K562 (cell line): Measurements from ENCODE around the gene KPNA4. TPM values are rescaled to one million over a fixed set of nuclear protein-coding genes. Genes with fewer than 3 reads are reported as not detected.
A peak's percentile ranks its signal among the peaks of the same experiment; 100 is the strongest.

Experiments used
- ATF1 ChIP-seq, 2 experiments: fragments of 450-650 bp in 1 of 2; IDR thresholded peaks; 2 replicates each; pipeline ENCODE4 v1.6.1; 2016; ENCODE audit warnings: missing compliant biosample characterization in 1 of 2, missing genetic modification characterization in 1 of 2
- CHCHD3 ChIP-seq: fragments of 250-450 bp; sonication (Bioruptor Pico); IDR thresholded peaks from 2 replicates; pipeline ENCODE4 v2.1.2; 2022; ENCODE audit warnings: mild to moderate bottlenecking
- ESRRB ChIP-seq: fragments of 250-450 bp; sonication (Bioruptor Pico); IDR thresholded peaks from 2 replicates; pipeline ENCODE4 v1.5.0; 2020; ENCODE audit warnings: mild to moderate bottlenecking, moderate library complexity, borderline replicate concordance
- HCFC1 ChIP-seq: IDR thresholded peaks from 2 replicates; pipeline ENCODE4 v1.6.1; 2012; ENCODE audit warnings: low read depth, low read length, improper control_type of control experiment
- HSF4 ChIP-seq: fragments of 250-450 bp; sonication (Bioruptor Pico); IDR thresholded peaks from 2 replicates; pipeline ENCODE4 v2.1.2; 2022; ENCODE audit warnings: mild to moderate bottlenecking, moderate library complexity, borderline replicate concordance
- MEF2D ChIP-seq: conservative IDR thresholded peaks from 2 replicates; pipeline ENCODE4 v1.6.1; 2016; ENCODE audit warnings: low read depth, missing genetic modification characterization, missing compliant biosample characterization
- NBN ChIP-seq: fragments of 450-650 bp; IDR thresholded peaks from 2 replicates; pipeline ENCODE4 v1.6.1; 2016; ENCODE audit warnings: low read depth, mild to moderate bottlenecking
- NFRKB ChIP-seq: fragments of 450-650 bp; IDR thresholded peaks from 2 replicates; pipeline ENCODE4 v1.6.1; 2016; ENCODE audit warnings: low read depth
- NRF1 ChIP-seq, 2 experiments: fragments of 450-650 bp; IDR thresholded peaks in 1 of 2; conservative IDR thresholded peaks in 1 of 2; 2 replicates each; pipeline ENCODE4 v1.6.1; 2014; ENCODE audit warnings: mild to moderate bottlenecking in 2 of 2
- OTX1 ChIP-seq: fragments of 450-650 bp; formaldehyde crosslinking; IDR thresholded peaks from 2 replicates; pipeline ENCODE4 v1.4.0; 2022; ENCODE audit warnings: mild to moderate bottlenecking
- PTTG1 ChIP-seq: fragments of 450-650 bp; IDR thresholded peaks from 2 replicates; pipeline ENCODE4 v1.6.1; 2016; ENCODE audit warnings: low read depth, mild to moderate bottlenecking, missing genetic modification characterization, missing compliant biosample characterization
- RAD51 ChIP-seq: fragments of 450-650 bp; IDR thresholded peaks from 2 replicates; pipeline ENCODE4 v1.7.1; 2016; ENCODE audit warnings: low read depth, mild to moderate bottlenecking, borderline replicate concordance
- RBM14 ChIP-seq: fragments of 200-400 bp; formaldehyde crosslinking; IDR thresholded peaks from 2 replicates; pipeline ENCODE4 v1.6.1; 2018; ENCODE audit warnings: low read depth, mild to moderate bottlenecking, low read length, moderate library complexity, borderline replicate concordance; ENCODE audit not compliant: insufficient read depth
- RFX1 ChIP-seq: fragments of 450-650 bp; IDR thresholded peaks from 2 replicates; pipeline ENCODE4 v1.6.1; 2016; ENCODE audit warnings: mild to moderate bottlenecking, moderate library complexity
- SMC3 ChIP-seq: conservative IDR thresholded peaks from 2 replicates; pipeline ENCODE4 v1.6.1; 2011; ENCODE audit warnings: low read depth, low read length, improper control_type of control experiment; ENCODE audit not compliant: insufficient read depth
- XRCC5 ChIP-seq: fragments of 200-400 bp; formaldehyde crosslinking; IDR thresholded peaks from 2 replicates; pipeline ENCODE4 v1.6.1; 2017; ENCODE audit warnings: low read depth, mild to moderate bottlenecking, low read length
- ZNF12 ChIP-seq: sonication (generic); formaldehyde crosslinking; IDR thresholded peaks from 2 replicates; pipeline ENCODE4 v1.4.0; 2020; ENCODE audit warnings: mild to moderate bottlenecking, missing genetic modification reagents
- ZNF431 ChIP-seq: sonication (generic); formaldehyde crosslinking; IDR thresholded peaks from 2 replicates; pipeline ENCODE4 v1.8.0; 2022; ENCODE audit warnings: mild to moderate bottlenecking, missing genetic modification reagents
- ZSCAN29 ChIP-seq: fragments of 450-650 bp; IDR thresholded peaks from 2 replicates; pipeline ENCODE4 v1.6.1; 2017
- polyA plus RNA-seq, 8 experiments: library from polyadenylated mRNA; depleted of rRNA in 4 of 8; stranded (reverse) in 5 of 8; unstranded in 3 of 8; fragments of >200 nt; fragmentation: Nextera tagmentation in 2 of 8; fragmentation: Illumina TruSeq in 1 of 8; extraction: Ambion mirVana in 2 of 8; extraction: Trizol in 1 of 8; gene quantifications; 2 replicates each; pipeline versions ENCODE4 v1.2.1 to v1.2.3, GENCODE V29; 2011 to 2014; ENCODE audit warnings: inconsistent platforms in 1 of 8, missing spikeins in 1 of 8
- total RNA-seq, 7 experiments: library from RNA; depleted of rRNA in 6 of 7; stranded (reverse); fragments of >200 nt in 6 of 7; fragmentation: Illumina TruSeq in 2 of 7; extraction: Trizol in 2 of 7; gene quantifications; 2 replicates each; pipeline versions ENCODE4 v1.2.1 to v1.2.3, GENCODE V29; 2011 to 2021; ENCODE audit warnings: low replicate concordance in 1 of 7
- TF ChIP-seq, protein P1 (sequence below): fragments of 250-450 bp; sonication (Bioruptor Pico); IDR thresholded peaks from 2 replicates; pipeline ENCODE4 v1.4.0; 2020; ENCODE audit warnings: borderline replicate concordance
- TF ChIP-seq, protein P2 (sequence below): fragments of 150-350 bp; IDR thresholded peaks from 2 replicates; pipeline ENCODE4 v1.6.1; 2014; ENCODE audit warnings: low read depth, mild to moderate bottlenecking, low read length, borderline replicate concordance
- TF ChIP-seq, protein P3 (sequence below): fragments of 450-650 bp; IDR thresholded peaks from 2 replicates; pipeline ENCODE4 v1.6.1; 2018; ENCODE audit warnings: mild to moderate bottlenecking, low read depth; ENCODE audit not compliant: partially characterized antibody

Gene KPNA4
- total and polyA plus RNA-seq, 9 of the 15 experiments (the other 6 are each of a cell fraction or from before 2014, with no cell fraction given), result 13.9 to 66.6 (median 34.5) TPM

DNA sequence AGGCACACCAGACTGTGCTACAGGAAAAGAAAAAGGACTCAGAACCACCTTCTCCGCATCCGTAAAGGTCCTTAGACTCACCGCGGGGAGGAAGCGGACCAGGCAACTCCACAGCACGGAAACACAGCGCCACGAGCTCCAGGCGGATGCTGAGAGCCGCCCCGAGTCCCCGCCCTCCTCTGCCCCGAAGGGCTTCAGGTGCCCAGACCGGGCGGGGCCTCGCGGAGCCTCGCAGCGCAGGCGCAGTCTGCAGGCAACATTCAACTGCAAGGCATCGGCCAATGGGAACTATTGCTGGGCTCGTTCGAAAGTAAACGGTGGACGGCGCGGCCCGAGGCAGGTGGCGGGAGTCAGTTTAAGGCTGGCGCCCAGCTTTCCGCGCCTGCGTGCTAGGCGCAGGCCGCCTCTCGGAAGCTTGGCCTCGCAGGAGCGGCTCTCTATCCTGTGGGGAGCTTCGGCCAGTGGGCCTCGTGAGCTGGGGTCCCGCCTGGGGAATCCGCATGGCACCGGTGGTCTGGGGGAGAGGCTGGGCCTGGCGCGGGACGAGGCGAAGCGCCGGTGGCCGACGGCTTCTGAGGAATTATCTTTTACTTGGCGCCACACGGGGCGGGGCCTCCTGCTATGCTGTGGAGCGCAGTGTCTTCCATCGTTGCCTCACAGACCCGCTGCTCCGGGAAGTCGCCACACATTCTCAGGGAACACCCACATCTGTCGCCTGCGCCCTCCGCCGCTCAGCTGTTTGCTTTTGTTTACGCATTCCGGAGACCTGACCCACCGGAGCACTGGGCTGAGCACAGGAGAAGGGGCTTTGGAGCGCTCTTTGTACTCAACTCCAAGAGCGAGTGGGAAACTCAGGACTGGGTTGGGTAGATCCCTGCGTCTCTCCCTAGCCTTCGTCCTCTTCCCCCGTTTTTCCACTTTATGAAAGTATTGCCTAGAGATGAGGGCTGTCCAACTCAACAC, 115.5 kb downstream of the KPNA4 start, which contains the start of gene TRIM59 (continued):
- TF ChIP-seq, protein P1, sequence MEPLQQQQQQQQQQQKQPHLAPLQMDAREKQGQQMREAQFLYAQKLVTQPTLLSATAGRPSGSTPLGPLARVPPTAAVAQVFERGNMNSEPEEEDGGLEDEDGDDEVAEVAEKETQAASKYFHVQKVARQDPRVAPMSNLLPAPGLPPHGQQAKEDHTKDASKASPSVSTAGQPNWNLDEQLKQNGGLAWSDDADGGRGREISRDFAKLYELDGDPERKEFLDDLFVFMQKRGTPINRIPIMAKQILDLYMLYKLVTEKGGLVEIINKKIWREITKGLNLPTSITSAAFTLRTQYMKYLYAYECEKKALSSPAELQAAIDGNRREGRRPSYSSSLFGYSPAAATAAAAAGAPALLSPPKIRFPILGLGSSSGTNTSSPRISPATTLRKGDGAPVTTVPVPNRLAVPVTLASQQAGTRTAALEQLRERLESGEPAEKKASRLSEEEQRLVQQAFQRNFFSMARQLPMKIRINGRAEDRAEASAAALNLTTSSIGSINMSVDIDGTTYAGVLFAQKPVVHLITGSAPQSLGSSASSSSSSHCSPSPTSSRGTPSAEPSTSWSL, result no peak
- 0 out of 2 replicates have a peak, but pooled peaks have one; percentile 44 for TF ChIP-seq RBM14
- TF ChIP-seq ZSCAN29, result no peak
- no peak for TF ChIP-seq HCFC1
- TF ChIP-seq RFX1, result no peak
- TF ChIP-seq MEF2D, result no peak
- TF ChIP-seq SMC3, result no peak
- no peak for TF ChIP-seq XRCC5
- TF ChIP-seq ESRRB (CRISPR knock-in tag), result no peak
- TF ChIP-seq ZNF431 (CRISPR knock-in tag), result peak; percentile 92; the same call in 1 of the 2 replicates
- no peak for TF ChIP-seq RAD51
- TF ChIP-seq ATF1 (CRISPR knock-in tag; IDR thresholded peaks at IDR 0.05), result no peak
- TF ChIP-seq ATF1 (tag; IDR thresholded peaks at IDR 0.05), result peak; percentile 83
- TF ChIP-seq NFRKB, result peak; percentile 86; the same call in 1 of the 2 replicates
- TF ChIP-seq PTTG1 (tag), result no peak
- no peak for TF ChIP-seq OTX1
- TF ChIP-seq HSF4, result no peak
- TF ChIP-seq NBN, result 0 out of 2 replicates have a peak, but pooled peaks have one; percentile 11
- TF ChIP-seq, protein P2, sequence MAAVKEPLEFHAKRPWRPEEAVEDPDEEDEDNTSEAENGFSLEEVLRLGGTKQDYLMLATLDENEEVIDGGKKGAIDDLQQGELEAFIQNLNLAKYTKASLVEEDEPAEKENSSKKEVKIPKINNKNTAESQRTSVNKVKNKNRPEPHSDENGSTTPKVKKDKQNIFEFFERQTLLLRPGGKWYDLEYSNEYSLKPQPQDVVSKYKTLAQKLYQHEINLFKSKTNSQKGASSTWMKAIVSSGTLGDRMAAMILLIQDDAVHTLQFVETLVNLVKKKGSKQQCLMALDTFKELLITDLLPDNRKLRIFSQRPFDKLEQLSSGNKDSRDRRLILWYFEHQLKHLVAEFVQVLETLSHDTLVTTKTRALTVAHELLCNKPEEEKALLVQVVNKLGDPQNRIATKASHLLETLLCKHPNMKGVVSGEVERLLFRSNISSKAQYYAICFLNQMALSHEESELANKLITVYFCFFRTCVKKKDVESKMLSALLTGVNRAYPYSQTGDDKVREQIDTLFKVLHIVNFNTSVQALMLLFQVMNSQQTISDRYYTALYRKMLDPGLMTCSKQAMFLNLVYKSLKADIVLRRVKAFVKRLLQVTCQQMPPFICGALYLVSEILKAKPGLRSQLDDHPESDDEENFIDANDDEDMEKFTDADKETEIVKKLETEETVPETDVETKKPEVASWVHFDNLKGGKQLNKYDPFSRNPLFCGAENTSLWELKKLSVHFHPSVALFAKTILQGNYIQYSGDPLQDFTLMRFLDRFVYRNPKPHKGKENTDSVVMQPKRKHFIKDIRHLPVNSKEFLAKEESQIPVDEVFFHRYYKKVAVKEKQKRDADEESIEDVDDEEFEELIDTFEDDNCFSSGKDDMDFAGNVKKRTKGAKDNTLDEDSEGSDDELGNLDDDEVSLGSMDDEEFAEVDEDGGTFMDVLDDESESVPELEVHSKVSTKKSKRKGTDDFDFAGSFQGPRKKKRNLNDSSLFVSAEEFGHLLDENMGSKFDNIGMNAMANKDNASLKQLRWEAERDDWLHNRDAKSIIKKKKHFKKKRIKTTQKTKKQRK, result no peak
- TF ChIP-seq, protein P3, sequence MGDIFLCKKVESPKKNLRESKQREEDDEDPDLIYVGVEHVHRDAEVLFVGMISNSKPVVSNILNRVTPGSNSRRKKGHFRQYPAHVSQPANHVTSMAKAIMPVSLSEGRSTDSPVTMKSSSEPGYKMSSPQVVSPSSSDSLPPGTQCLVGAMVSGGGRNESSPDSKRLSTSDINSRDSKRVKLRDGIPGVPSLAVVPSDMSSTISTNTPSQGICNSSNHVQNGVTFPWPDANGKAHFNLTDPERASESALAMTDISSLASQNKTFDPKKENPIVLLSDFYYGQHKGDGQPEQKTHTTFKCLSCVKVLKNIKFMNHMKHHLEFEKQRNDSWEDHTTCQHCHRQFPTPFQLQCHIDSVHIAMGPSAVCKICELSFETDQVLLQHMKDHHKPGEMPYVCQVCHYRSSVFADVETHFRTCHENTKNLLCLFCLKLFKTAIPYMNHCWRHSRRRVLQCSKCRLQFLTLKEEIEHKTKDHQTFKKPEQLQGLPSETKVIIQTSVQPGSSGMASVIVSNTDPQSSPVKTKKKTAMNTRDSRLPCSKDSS, result no peak
- peak; percentile 78; the same call in 1 of the 2 replicates for TF ChIP-seq ZNF12
- no peak for TF ChIP-seq CHCHD3
- TF ChIP-seq NRF1 (conservative IDR thresholded peaks at IDR 0.05 in 1 of 2, IDR thresholded peaks at IDR 0.05 in 1 of 2), result peak; percentile 96 to 97
